HepG2 (cell line): ENCODE measurements around the gene MYL12B. TPM values are rescaled to one million over a fixed set of nuclear protein-coding genes. Genes with fewer than 3 reads are reported as not detected.

Source experiments
- ADNP ChIP-seq: sonication (generic); formaldehyde crosslinking; IDR thresholded peaks from 2 replicates; pipeline ENCODE4 v1.4.0; 2020; ENCODE audit warnings: missing genetic modification reagents
- GATAD1 ChIP-seq: IDR thresholded peaks from 2 replicates; pipeline ENCODE4 v1.6.1; 2016; ENCODE audit warnings: missing genetic modification reagents, missing compliant biosample characterization
- KDM2A ChIP-seq: sonication (generic); formaldehyde crosslinking; IDR thresholded peaks from 2 replicates; pipeline ENCODE4 v1.4.0; 2020; ENCODE audit warnings: low read depth, missing genetic modification reagents, borderline replicate concordance
- MAZ ChIP-seq, 2 experiments: sonication (generic) in 1 of 2; formaldehyde crosslinking in 1 of 2; IDR thresholded peaks; 2 replicates each; pipeline versions ENCODE4 v1.5.0 to v1.6.1; 2012 to 2020; ENCODE audit warnings: low read depth in 2 of 2, mild to moderate bottlenecking in 2 of 2, borderline replicate concordance in 1 of 2, improper control_type of control experiment in 1 of 2, low read length in 1 of 2, missing genetic modification reagents in 1 of 2, moderate library complexity in 1 of 2
- MEIS1 ChIP-seq: sonication (generic); formaldehyde crosslinking; IDR thresholded peaks from 2 replicates; pipeline ENCODE4 v1.9.0; 2021; ENCODE audit warnings: mild to moderate bottlenecking, missing genetic modification reagents, moderate library complexity, borderline replicate concordance
- NCOA5 ChIP-seq: sonication (generic); formaldehyde crosslinking; IDR thresholded peaks from 2 replicates; pipeline ENCODE4 v1.4.0; 2020; ENCODE audit warnings: missing genetic modification reagents
- RAD21 ChIP-seq: fragments of 450-650 bp; formaldehyde crosslinking; IDR thresholded peaks from 2 replicates; pipeline ENCODE4 v1.5.0; 2020; ENCODE audit warnings: mild to moderate bottlenecking
- RBFOX2 ChIP-seq: fragments of 200-400 bp; formaldehyde crosslinking; IDR thresholded peaks from 2 replicates; pipeline ENCODE4 v1.6.1; 2017; ENCODE audit warnings: low read depth, mild to moderate bottlenecking, low read length
- RCOR2 ChIP-seq: IDR thresholded peaks from 2 replicates; pipeline ENCODE4 v1.6.1; 2016; ENCODE audit warnings: missing biosample characterization, missing genetic modification reagents
- RFXANK ChIP-seq: IDR thresholded peaks from 2 replicates; pipeline ENCODE4 v1.6.1; 2016
- SALL1 ChIP-seq: sonication (generic); formaldehyde crosslinking; IDR thresholded peaks from 2 replicates; pipeline ENCODE4 v1.8.0; 2022; ENCODE audit warnings: mild to moderate bottlenecking, missing genetic modification reagents
- SAP130 ChIP-seq: IDR thresholded peaks from 2 replicates; pipeline ENCODE4 v1.6.1; 2016; ENCODE audit warnings: low read depth
- ZNF234 ChIP-seq: sonication (generic); formaldehyde crosslinking; conservative IDR thresholded peaks from 2 replicates; pipeline ENCODE4 v1.5.1; 2020; ENCODE audit warnings: mild to moderate bottlenecking, missing genetic modification reagents
- ZNF337 ChIP-seq: sonication (generic); formaldehyde crosslinking; IDR thresholded peaks from 2 replicates; pipeline ENCODE4 v1.5.1; 2020; ENCODE audit warnings: missing genetic modification reagents, low read depth, mild to moderate bottlenecking, borderline replicate concordance
- ZNF446 ChIP-seq: sonication (generic); formaldehyde crosslinking; IDR thresholded peaks from 2 replicates; pipeline ENCODE4 v1.5.0; 2020; ENCODE audit warnings: mild to moderate bottlenecking, missing genetic modification reagents
- ZNF460 ChIP-seq: sonication (generic); formaldehyde crosslinking; IDR thresholded peaks from 2 replicates; pipeline ENCODE4 v1.5.1; 2020; ENCODE audit warnings: missing genetic modification reagents, mild to moderate bottlenecking, borderline replicate concordance
- ZNF772 ChIP-seq: sonication (generic); formaldehyde crosslinking; IDR thresholded peaks from 2 replicates; pipeline ENCODE4 v1.5.0; 2020; ENCODE audit warnings: mild to moderate bottlenecking, missing genetic modification reagents
- polyA plus RNA-seq, 8 experiments: library from polyadenylated mRNA; depleted of rRNA in 3 of 8; stranded (reverse) in 7 of 8; unstranded in 1 of 8; fragments of >200 nt; fragmentation: Illumina TruSeq in 4 of 8; extraction: Trizol in 4 of 8; gene quantifications; 2 replicates each; pipeline versions ENCODE4 v1.2.1 to v1.2.3, GENCODE V29; 2011 to 2016; ENCODE audit warnings: low read depth in 4 of 8, missing spikeins in 1 of 8, mixed read lengths in 1 of 8; ENCODE audit not compliant: insufficient read depth in 1 of 8
- total RNA-seq, 5 experiments: library from RNA; depleted of rRNA; stranded (reverse); fragments of >200 nt; fragmentation: Illumina TruSeq; extraction: Trizol; gene quantifications; 2 replicates each; pipeline ENCODE4 v1.2.3, GENCODE V29; 2016; ENCODE audit warnings: low read depth in 1 of 5
- TF ChIP-seq, protein P1 (sequence below): sonication (generic); formaldehyde crosslinking; IDR thresholded peaks from 2 replicates; pipeline ENCODE4 v1.4.0; 2020; ENCODE audit warnings: missing genetic modification reagents, borderline replicate concordance
- TF ChIP-seq, protein P2 (sequence below), 2 experiments: fragments of 450-650 bp in 1 of 2; sonication (generic) in 1 of 2; formaldehyde crosslinking in 1 of 2; IDR thresholded peaks; 2 replicates each; pipeline versions ENCODE4 v1.6.1 to v1.8.0; 2016 to 2022; ENCODE audit warnings: antibody characterized with exemption in 1 of 2, mild to moderate bottlenecking in 1 of 2, missing genetic modification reagents in 1 of 2

MYL12B gene
- total and polyA plus RNA-seq, 2 of the 13 experiments (the other 11 are each of a cell fraction or from before 2014, with no cell fraction given): 265 to 340 TPM

DNA sequence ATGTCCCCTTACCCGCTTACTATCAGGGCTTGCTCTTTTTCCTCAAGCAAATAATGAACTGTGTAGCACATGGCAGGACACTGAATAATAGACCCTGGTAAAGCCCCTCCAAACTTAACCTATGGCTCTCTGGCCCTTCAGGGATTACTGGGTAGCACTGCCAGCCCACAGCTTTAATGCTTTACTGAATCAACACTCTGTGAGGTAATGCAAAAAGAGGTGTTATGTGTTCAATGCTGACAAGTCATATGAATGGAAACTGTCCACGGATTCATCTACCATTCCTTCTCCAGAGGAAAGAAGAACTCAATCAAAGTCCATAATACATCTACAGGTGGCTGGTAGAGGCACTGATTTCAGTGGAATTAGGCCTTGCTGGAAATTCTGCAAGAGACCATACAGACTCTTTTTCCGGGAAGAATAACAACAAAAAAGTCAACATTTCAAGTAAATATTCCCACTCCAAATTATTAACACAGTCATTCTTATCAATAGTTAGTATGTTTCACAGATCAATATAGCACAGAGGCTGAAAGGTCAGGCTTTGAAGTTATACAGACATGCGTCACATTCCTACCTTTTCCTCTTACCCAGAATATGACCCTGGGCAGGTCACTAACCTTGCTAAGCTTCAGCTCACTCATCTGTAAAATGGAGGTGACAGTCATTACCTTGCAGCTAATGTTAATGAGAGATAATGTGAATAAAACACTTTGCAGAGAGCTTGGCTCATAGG, 28.3 kb upstream of the MYL12B start (continued):
- TF ChIP-seq, protein P1, sequence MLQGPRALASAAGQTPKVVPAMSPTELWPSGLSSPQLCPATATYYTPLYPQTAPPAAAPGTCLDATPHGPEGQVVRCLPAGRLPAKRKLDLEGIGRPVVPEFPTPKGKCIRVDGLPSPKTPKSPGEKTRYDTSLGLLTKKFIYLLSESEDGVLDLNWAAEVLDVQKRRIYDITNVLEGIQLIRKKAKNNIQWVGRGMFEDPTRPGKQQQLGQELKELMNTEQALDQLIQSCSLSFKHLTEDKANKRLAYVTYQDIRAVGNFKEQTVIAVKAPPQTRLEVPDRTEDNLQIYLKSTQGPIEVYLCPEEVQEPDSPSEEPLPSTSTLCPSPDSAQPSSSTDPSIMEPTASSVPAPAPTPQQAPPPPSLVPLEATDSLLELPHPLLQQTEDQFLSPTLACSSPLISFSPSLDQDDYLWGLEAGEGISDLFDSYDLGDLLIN: no peak
- TF ChIP-seq RCOR2 (CRISPR knock-in tag) (peak; percentile 97), NCOA5 (no peak), SALL1 (CRISPR knock-in tag) (peak; percentile 77; the same call in 1 of the 2 replicates), ZNF446 (CRISPR knock-in tag) (no peak), MEIS1 (CRISPR knock-in tag) (peak; percentile 77), ZNF234 (no peak), ZNF337 (CRISPR knock-in tag) (0 out of 2 replicates have a peak, but pooled peaks have one; percentile 27), RAD21 (CRISPR knock-in tag) (no peak), RFXANK (no peak), ZNF772 (CRISPR knock-in tag) (peak; percentile 72; the same call in 1 of the 2 replicates), SAP130 (CRISPR knock-in tag) (peak; percentile 87), MAZ (IDR thresholded peaks at IDR 0.05; ENCODE audit: borderline replicate concordance, low read depth, low read length) (no peak), MAZ (CRISPR knock-in tag; IDR thresholded peaks at IDR 0.05; ENCODE audit: low read depth) (peak; percentile 58; the same call in 1 of the 2 replicates), ADNP (CRISPR knock-in tag) (no peak), GATAD1 (CRISPR knock-in tag) (peak; percentile 55; the same call in 1 of the 2 replicates), RBFOX2 (no peak), KDM2A (CRISPR knock-in tag) (no peak), ZNF460 (no peak)
- TF ChIP-seq, protein P2, sequence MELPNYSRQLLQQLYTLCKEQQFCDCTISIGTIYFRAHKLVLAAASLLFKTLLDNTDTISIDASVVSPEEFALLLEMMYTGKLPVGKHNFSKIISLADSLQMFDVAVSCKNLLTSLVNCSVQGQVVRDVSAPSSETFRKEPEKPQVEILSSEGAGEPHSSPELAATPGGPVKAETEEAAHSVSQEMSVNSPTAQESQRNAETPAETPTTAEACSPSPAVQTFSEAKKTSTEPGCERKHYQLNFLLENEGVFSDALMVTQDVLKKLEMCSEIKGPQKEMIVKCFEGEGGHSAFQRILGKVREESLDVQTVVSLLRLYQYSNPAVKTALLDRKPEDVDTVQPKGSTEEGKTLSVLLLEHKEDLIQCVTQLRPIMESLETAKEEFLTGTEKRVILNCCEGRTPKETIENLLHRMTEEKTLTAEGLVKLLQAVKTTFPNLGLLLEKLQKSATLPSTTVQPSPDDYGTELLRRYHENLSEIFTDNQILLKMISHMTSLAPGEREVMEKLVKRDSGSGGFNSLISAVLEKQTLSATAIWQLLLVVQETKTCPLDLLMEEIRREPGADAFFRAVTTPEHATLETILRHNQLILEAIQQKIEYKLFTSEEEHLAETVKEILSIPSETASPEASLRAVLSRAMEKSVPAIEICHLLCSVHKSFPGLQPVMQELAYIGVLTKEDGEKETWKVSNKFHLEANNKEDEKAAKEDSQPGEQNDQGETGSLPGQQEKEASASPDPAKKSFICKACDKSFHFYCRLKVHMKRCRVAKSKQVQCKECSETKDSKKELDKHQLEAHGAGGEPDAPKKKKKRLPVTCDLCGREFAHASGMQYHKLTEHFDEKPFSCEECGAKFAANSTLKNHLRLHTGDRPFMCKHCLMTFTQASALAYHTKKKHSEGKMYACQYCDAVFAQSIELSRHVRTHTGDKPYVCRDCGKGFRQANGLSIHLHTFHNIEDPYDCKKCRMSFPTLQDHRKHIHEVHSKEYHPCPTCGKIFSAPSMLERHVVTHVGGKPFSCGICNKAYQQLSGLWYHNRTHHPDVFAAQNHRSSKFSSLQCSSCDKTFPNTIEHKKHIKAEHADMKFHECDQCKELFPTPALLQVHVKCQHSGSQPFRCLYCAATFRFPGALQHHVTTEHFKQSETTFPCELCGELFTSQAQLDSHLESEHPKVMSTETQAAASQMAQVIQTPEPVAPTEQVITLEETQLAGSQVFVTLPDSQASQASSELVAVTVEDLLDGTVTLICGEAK (IDR thresholded peaks at IDR 0.05): no peak
- TF ChIP-seq, protein P2 (CRISPR knock-in tag; IDR thresholded peaks at IDR 0.05): no peak; the same call in 1 of the 2 replicates
